OCI-LY3 (cell line): ENCODE results near the gene FADS3.

Experiments used
- H2AFZ ChIP-seq: fragments of 200-600, 300-600 bp; shearing (Covaris generic); 2 replicates; pipeline ENCODE4 v1.6.0; 2014; ENCODE audit warnings: antibody characterized with exemption, low read depth, low read length
- H3K27ac ChIP-seq: fragments of 200-600, 300-600 bp; sonication (generic); 2 replicates; pipeline ENCODE4 v1.5.1; 2014; ENCODE audit warnings: mild to moderate bottlenecking, low read length, moderate library complexity, mixed read lengths
- H3K27me3 ChIP-seq: fragments of 200-600, 300-600 bp; sonication (generic); 2 replicates; pipeline ENCODE4 v1.6.1; 2014; ENCODE audit warnings: low read depth, low read length, mixed read lengths
- H3K36me3 ChIP-seq: fragments of 200-600, 300-600 bp; sonication (generic); replicated peaks from 2 replicates; pipeline ENCODE3; 2014; ENCODE audit warnings: low read depth, low read length, mixed read lengths
- H3K4me1 ChIP-seq: fragments of 300-600, 200-600 bp; sonication (generic); 2 replicates; pipeline ENCODE4 v1.6.1; 2014; ENCODE audit warnings: low read length, mixed read lengths
- H3K4me2 ChIP-seq: fragments of 200-600, 300-600 bp; sonication (generic); 2 replicates; pipeline ENCODE4 v1.6.1; 2014; ENCODE audit warnings: low read length, mixed read lengths
- H3K4me3 ChIP-seq: fragments of 300-600, 200-600 bp; sonication (generic); 2 replicates; pipeline ENCODE4 v1.5.1; 2014; ENCODE audit warnings: antibody characterized with exemption, mild to moderate bottlenecking, low read length, moderate library complexity
- H3K79me2 ChIP-seq: fragments of 300-600, 200-600 bp; shearing (Covaris generic); 2 replicates; pipeline ENCODE4 v1.6.1; 2014; ENCODE audit warnings: mild to moderate bottlenecking, low read length, mixed read lengths
- H3K9ac ChIP-seq: fragments of 300-600, 200-600 bp; shearing (Covaris generic); 2 replicates; pipeline ENCODE4 v1.6.0; 2014; ENCODE audit warnings: mild to moderate bottlenecking, low read length, moderate library complexity
- H3K9me3 ChIP-seq: fragments of 200-600, 300-600 bp; shearing (Covaris generic); 2 replicates; pipeline ENCODE4 v1.6.1; 2014; ENCODE audit warnings: low read length, mixed read lengths; ENCODE audit not compliant: insufficient read depth
- H4K20me1 ChIP-seq: fragments of 200-600, 300-600 bp; sonication (generic); 2 replicates; pipeline ENCODE4 v1.6.1; 2016; ENCODE audit warnings: low read length, mixed read lengths; ENCODE audit not compliant: insufficient read depth
- CTCF ChIP-seq: fragments of 200-600, 300-600 bp; sonication (generic); IDR thresholded peaks from 2 replicates; pipeline ENCODE4 v1.5.1; 2014; ENCODE audit warnings: antibody characterized with exemption, low read length, low read depth
- EZH2phosphoT487 ChIP-seq: fragments of 200-600 bp; shearing (Covaris generic); IDR thresholded peaks from 2 replicates; pipeline ENCODE4 v1.6.1; 2018; ENCODE audit warnings: antibody characterized with exemption, mixed run types, low read depth

Gene FADS3

GRCh38 chr11:61924064-61924455 is 32.7 kb upstream of the FADS3 start:
- H3K9ac ChIP-seq: no peak overlapping the region

GRCh38 chr11:61923166-61924063 is 32.1 kb upstream of the FADS3 start:
- Histone ChIP-seq H2AFZ (no peak overlapping the region), H3K4me1 (no peaks in the 10 kb centered on the region), H3K36me3 (no peaks in the 10 kb centered on the region), H3K79me2 (no peaks in the 10 kb centered on the region), H3K27me3 (peaks cover 13% of the 10 kb centered on the region; the same call in 1 of the 2 replicates), H3K9me3 (no peaks in the 10 kb centered on the region), H3K9ac (no peak overlapping the region), H3K27ac (no peak overlapping the region), H3K4me3 (no peak overlapping the region), H4K20me1 (no peaks in the 10 kb centered on the region), H3K4me2 (no peak overlapping the region)
- no peak for TF ChIP-seq CTCF
- no peak for TF ChIP-seq EZH2phosphoT487

More at GRCh38 chr11:61924064-61924455, 32.7 kb upstream of the FADS3 start:
- no peak overlapping the region for H3K27ac ChIP-seq
- H3K36me3 ChIP-seq: no peaks in the 10 kb centered on the region
- no peaks in the 10 kb centered on the region for H3K79me2 ChIP-seq
- H3K4me1 ChIP-seq: no peaks in the 10 kb centered on the region
- no peak overlapping the region for H3K4me2 ChIP-seq
- no peaks in the 10 kb centered on the region for H4K20me1 ChIP-seq
- H3K4me3 ChIP-seq: no peak overlapping the region
- H3K9me3 ChIP-seq: no peaks in the 10 kb centered on the region
- TF ChIP-seq EZH2phosphoT487: no peak
- TF ChIP-seq CTCF: no peak
- H2AFZ ChIP-seq: no peak overlapping the region
- peaks cover 10% of the 10 kb centered on the region; the same call in 1 of the 2 replicates for H3K27me3 ChIP-seq

- H3K27me3 ChIP-seq: peaks cover 13% of the 10 kb centered on the region; the same call in 1 of the 2 replicates
- H2AFZ ChIP-seq: no peak overlapping the region
- H3K36me3 ChIP-seq: no peaks in the 10 kb centered on the region
- no peaks in the 10 kb centered on the region for H3K4me1 ChIP-seq
- H3K79me2 ChIP-seq: no peaks in the 10 kb centered on the region
- no peak overlapping the region for H3K27ac ChIP-seq
- TF ChIP-seq CTCF: no peak
- no peak for TF ChIP-seq EZH2phosphoT487
- no peaks in the 10 kb centered on the region for H3K9me3 ChIP-seq
- H4K20me1 ChIP-seq: no peaks in the 10 kb centered on the region
- no peak overlapping the region for H3K9ac ChIP-seq
- no peak overlapping the region for H3K4me3 ChIP-seq
- H3K4me2 ChIP-seq: no peak overlapping the region
Measured at GRCh38 chr11:61922539-61922938, 31.2 kb upstream of the FADS3 start.

GRCh38 chr11:61921446-61921845 is 30.1 kb upstream of the FADS3 start:
- Histone ChIP-seq H2AFZ (no peak overlapping the region), H4K20me1 (no peaks in the 10 kb centered on the region), H3K79me2 (no peaks in the 10 kb centered on the region), H3K36me3 (no peaks in the 10 kb centered on the region), H3K9ac (no peak overlapping the region), H3K27me3 (peaks cover 13% of the 10 kb centered on the region; the same call in 1 of the 2 replicates), H3K9me3 (no peaks in the 10 kb centered on the region), H3K4me3 (no peak overlapping the region), H3K27ac (no peak overlapping the region), H3K4me2 (no peak overlapping the region), H3K4me1 (no peaks in the 10 kb centered on the region)
- no peak for TF ChIP-seq CTCF
- no peak for TF ChIP-seq EZH2phosphoT487
